HG02970 (cell line): ENCODE results near the gene SV2B.
"Not testable (repeated sequence)": the region's sequence is repeated elsewhere in the genome, so short reads cannot be mapped to it uniquely, and the experiment has no call there.

Experiments used
- ATAC-seq: cut with Tn5 transposase; IDR thresholded peaks from one replicate; pipeline ENCODE4 v1.9.1; 2021; ENCODE audit warnings: mild to moderate bottlenecking, moderate library complexity, moderate number of reproducible peaks; ENCODE audit not compliant: unreplicated experiment, low FRiP score

The SV2B gene, protein sequence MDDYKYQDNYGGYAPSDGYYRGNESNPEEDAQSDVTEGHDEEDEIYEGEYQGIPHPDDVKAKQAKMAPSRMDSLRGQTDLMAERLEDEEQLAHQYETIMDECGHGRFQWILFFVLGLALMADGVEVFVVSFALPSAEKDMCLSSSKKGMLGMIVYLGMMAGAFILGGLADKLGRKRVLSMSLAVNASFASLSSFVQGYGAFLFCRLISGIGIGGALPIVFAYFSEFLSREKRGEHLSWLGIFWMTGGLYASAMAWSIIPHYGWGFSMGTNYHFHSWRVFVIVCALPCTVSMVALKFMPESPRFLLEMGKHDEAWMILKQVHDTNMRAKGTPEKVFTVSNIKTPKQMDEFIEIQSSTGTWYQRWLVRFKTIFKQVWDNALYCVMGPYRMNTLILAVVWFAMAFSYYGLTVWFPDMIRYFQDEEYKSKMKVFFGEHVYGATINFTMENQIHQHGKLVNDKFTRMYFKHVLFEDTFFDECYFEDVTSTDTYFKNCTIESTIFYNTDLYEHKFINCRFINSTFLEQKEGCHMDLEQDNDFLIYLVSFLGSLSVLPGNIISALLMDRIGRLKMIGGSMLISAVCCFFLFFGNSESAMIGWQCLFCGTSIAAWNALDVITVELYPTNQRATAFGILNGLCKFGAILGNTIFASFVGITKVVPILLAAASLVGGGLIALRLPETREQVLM

DNA sequence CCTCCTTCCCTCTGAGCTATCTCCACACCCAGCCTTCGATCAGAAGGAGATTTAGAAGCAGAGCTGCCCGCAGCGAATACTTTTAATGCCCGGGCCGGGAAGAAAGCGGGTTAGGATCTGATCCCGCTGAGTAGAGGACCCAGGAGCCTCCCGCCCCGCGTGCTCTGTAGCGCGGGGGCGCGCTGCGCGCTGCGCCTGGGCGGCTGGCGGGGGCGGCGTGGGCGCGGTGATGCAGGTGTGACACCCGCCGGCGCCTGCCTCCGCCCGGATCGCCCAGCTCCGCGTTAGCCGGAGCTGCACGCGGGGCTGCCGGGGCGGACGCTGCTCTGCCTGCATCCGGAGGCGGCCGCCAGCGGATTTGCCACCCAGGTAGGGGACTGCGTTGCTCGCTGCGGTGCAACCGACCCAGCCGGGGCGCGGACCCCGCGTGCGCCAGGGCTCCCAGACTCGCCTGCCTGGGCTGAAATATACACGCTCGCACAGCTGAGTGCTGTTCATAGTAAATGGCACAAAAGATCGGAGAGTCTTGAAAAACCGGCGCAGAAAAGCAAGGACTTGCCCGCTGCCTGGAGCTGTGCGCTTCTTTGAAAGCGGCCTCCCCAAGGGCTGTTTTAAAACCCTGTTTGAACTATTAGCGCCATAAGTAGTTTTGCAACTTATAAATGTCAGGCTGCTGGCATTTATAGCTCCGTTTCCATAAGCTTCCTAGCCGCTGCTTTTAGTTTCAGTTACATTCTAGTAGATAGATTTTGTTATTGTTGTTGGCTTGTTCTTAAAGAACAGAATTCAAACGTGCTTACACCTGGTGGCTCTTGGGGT lies at the start of gene SV2B:
SV2B (plus strand) TSS at position 263 of the 819 bp plus-strand sequence. CDS start 126,007 bp downstream, outside the sequence.
- peak; percentile 65 for ATAC-seq

DNA sequence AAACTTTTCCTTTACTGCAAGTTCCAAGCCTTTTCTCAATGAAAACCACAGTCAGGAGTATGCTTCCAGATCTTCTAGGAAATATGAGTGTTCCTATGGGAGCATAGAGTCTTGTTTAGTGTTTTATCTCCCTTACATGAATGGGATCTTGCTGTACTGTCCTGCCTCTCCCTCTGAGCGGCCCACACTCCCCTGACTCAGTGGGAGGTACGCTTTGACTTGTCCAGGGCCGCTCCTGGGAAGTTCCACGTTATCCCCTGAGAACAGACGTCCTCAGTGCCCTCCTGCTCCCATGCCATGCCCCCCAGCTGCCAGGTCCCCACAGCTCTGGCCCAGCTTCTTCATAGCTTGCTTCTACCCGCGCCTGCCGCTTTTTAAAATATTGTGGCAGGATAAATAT lies 48.8 kb upstream of the SV2B start:
- no peak for ATAC-seq

DNA sequence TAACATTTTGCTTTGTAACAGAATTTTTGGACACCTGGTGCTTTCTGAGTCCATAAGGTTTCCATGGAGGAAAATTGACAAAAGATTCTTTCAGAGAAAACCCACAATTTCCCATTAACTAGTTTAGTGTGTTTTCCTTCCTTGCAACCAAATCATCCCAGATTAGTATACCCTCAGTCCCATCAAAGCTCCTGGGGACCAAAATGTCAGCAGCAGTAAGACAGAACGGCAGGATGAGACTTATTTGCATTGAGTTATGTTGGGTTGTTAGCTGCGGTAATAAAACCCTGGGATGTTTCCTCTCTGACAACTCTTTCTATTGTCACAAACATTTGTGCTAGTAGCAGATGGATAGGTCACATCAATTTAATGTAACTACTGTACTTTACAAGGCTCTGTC lies 45.2 kb upstream of the SV2B start:
- no peak for ATAC-seq

DNA sequence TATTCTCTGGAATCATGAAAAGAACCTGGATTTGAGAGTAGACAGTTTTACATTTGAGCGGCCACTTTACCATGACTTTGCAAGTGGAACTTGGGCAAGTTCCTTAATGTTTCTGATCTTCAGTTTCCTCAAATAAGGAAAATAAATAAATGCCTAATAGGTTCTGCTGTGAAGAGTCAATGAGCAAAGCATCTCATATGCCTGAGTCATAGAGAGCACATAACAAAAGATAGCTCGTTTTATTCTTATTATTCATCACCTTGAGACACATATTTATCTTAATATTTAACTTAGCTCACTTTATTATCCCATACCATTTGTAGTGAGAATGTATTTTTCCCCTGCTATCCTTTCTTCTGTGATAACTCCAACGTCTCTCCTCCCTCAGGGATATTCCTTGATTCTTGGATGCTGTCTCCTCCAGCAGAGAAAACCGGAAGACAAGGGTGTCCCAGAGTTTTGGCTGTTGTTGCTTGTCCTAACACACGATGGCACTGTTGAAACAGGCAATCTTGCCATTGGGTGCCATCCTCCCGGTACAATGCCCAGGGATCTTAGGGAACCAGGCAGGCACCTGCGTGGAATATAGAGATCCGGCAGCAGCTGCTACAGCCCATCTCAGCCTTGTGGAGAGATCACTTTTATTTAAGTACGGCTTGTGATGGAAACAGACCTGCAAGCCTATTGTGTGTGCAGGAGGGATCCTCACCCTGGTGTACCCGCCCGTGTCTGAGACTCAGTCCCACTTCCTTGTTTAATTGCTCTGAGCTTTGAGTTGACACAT lies 44.3 kb upstream of the SV2B start:
- no peak for ATAC-seq

DNA sequence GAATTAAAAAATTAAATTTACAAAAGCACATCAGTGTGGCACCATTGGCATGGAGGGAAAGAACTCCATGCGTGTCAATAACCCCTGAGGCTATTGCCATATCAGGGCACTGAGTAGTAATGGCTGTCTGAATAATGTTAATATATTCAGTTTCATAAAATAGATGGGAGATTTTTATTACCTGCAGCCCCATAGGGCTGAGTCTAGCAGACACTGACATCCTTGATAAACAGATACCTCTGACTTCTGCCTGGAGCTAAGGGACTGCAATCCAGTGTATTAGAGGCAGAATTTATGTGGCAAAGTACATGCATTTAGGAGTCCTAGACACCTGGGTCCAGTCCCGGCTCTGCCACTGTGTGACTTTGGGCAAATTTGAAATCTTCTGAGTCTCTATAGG lies 38.8 kb upstream of the SV2B start:
- no peak for ATAC-seq

DNA sequence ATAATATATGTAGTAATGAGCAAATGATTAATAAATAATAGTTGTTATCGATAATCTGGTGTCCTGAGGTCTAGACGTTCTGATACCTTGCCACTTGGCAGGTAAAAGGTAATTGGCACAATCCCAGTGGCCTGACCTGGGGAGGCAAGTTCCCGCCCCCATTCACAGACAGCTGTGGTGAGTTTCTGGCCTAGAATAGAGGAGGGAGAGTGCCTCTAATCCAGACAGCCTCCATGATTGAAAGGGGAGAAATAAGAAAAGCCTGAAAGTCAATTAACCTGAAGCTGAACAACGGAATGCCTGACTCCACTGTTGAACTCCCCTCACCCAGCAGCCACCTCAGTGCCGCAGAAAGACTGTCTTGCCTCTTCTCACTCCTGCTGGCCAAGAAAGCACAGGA lies 38.1 kb upstream of the SV2B start:
- ATAC-seq, result no peak

DNA sequence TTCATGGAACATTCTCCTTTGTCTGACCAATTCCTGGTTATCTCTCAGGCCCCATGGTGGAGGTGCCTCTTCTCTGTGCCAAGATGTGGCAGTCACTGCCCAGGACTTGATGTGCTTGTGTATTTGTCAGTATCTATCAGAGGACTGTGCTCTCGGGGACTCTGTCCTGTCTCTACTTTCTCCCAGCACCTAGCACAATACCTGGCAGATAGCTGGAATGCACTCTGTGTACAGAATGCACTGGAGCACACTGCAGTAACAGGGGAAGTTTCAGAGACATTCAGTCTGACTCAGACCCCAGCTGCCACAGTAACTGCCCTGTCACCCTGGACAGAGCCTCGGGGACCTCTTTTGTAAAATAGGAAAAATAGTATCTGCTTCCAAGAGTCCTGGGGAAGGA lies 34.6 kb upstream of the SV2B start:
- no peak for ATAC-seq

DNA sequence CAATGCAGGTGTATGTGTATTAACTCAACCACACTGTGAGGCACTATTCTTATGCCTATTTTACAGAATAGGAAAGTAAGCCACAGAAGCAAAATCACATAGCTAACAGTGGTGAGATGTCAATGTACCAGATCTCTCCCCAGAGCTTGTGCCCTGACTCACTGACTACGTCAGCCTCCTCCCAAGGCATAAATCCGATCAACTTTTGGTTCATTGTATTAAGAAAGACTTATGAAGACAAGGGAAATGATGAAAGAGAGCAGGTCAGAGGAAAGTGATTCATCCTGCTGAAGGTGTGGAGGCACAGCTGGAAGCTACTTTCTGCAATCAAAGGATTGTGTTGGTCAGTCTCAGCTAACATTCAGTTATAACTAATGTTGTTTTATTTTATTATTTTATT lies 33.0 kb upstream of the SV2B start:
- ATAC-seq, result no peak

DNA sequence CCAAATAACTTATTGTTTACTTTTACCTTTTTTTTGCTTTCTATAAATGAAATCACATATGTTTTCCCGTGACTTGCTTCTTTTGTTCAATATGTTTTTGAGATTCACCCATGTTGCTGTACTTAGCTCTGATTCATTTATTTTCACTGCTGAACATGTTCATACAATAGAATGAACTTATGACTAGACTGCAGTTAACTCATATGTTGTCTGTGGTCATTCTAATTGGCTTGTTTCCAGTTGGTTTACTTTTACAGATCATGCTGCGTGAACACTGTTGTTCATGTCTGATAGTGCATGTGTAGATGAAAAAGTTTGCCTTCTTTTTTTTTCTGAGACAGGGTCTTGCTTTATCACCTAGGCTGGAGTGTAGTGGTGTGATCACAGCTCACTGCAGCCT lies 31.6 kb upstream of the SV2B start:
- no peak for ATAC-seq

DNA sequence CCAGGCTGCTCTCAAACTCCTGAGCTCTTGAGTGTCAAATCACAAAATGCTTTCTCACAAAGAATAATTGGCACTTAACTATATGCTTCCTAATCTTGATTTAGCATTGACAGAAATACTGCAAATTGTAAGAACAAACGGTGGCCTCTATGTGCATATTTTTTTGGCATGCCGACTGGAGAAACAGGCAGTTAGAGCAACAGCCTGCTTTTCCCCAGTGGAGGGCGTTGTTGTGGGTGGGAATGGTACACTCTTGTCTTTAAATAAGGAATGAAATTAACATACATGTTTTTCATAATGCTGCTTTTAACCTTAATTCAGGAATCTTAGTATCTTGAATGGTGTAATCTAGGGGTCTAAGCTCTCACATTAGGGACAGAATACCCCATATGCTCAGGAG lies 31.1 kb upstream of the SV2B start:
- no peak for ATAC-seq

DNA sequence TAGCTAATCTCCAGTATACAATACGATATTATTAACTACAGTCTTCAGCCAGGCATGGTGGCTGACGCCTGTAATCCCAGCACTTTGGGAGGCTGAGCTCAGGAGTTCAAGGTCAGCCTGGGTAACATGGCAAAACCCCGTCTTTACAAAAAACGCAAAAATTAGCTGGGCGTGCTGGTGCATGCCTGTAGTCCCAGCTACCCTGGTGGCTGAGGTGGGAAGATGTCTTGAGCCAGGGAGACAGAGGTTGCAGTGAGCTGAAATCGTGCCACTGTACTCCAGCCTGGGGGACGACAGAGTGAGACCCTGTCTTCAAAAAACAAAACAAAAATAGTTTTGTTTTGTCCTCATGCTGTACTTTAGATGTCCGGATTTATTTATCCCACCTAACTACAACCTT lies 29.2 kb upstream of the SV2B start:
- ATAC-seq, result no peak

DNA sequence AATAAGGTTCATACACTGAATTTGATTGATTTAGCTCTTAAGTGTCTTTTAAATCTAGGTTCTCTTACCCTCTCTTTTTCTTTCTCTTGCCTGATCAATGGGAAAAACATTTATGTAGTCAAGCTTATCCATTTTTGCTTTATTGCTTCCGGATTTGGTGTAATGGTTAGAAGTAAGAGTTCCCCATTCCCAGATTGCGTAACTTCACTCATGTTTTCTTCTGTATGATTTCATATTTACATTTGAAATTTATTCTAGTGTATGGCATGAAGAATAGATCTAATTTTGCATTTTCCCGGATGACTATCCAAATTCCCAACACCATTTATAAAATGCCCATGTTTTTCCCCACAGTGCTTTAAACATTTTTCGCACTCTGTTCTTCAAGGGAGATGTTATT lies 27.9 kb upstream of the SV2B start:
- no peak for ATAC-seq

DNA sequence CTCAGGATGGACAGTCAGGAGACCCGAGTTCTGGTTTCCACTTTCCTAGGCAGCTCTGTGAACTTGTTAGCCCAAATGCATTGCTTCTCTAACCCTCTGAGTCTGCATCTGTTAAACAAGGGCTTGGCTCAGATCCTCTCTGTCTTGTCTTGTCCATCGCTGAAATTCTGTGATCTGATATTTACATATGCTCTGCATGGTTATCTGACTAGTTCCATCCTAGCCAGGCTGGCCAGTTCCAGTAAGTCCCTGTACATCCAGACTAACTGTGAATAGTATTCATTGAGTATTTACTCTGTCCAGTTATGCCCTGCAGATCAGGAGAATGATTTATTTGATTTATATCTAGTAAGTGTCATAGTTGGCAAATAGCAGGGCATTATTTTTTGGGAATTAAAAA lies 27.0 kb upstream of the SV2B start:
- ATAC-seq, result no peak

DNA sequence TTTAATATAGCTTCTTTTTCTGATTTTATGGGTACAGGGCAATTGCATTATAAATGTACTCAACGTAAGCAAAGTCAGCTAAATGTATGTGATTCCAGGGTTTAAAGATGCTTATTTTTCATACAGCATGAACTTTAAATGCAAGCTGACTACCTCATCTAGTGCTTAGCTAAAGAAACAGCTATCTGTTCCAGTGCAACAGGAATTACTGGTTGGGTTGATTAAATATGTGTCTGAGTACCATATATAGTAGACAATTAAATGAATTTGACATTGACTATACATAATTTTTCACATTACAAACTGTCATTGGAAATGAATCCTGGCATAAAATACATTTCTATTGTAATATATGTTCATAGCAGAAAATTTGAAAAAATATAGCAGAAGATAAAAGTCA lies 26.3 kb upstream of the SV2B start:
- no peak for ATAC-seq

DNA sequence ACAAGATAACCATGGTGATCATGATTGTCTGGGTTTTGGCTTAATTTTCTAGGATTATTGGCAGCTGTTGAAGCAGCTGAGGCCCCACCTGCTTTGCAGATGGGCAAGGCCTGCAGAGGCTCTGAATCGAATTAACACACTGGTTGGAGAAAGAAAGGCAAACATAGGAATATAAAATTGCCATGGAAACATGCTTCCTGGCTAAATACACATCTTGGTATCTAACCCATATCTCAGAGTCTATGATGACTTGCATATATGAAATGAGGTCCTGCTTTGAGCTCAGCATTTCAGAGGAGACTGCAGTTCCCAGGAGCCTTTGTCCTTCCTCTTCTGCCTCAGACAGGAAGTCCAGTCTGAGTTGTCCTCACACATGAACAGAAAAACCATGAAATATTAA lies 24.3 kb upstream of the SV2B start:
- ATAC-seq, result no peak

DNA sequence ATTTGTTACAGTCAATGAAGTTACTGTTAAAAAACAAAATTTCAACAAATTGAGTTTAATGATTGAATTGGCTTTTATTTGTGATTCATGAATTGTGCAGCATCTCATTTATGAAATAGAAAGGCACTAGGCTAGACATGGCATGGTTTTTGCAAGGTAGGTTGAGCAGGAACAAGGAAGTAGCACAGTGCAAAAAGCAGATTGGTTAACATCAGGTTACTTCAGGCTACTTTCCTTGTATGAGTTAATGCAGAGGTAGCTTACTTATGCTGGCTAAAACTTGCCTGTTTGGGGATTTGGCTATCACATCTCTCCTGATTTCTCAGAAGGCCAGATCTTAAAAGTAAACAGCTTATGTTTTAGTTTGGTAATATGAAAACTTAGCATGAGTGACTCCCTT lies 23.0 kb upstream of the SV2B start:
- no peak for ATAC-seq

DNA sequence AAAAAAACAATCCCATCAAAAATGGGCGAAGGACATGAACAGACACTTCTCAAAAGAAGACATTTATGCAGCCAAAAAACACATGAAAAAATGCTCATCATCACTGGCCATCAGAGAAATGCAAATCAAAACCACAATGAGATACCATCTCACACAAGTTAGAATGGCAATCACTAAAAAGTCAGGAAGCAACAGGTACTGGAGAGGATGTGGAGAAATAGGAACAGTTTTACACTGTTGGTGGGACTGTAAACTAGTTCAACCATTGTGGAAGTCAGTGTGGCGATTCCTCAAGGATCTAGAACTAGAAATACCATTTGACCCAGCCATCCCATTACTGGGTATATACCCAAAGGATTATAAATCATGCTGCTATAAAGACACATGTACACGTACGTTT lies 6.2 kb upstream of the SV2B start:
- not testable (repeated sequence) for ATAC-seq

DNA sequence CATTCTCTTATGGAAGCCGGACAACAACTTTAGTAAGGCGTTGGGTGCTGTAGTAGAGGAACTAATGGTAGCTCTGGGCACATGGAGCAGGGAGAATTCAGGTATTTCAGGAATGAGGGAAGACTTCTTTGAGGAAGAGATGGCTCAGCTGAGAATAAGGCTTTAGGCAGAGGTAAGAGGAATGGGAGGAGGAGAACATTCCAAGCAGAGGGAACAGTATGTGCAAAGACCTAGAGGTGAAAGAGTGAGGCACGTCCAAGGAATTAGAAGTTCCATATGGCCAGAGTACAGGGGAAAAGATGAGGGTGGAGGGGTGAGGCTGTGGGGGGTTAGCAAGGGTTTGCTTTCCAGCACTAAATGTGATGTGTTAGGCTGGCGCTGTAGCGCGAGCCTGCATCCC lies 1.6 kb upstream of the SV2B start:
- ATAC-seq, result no peak

DNA sequence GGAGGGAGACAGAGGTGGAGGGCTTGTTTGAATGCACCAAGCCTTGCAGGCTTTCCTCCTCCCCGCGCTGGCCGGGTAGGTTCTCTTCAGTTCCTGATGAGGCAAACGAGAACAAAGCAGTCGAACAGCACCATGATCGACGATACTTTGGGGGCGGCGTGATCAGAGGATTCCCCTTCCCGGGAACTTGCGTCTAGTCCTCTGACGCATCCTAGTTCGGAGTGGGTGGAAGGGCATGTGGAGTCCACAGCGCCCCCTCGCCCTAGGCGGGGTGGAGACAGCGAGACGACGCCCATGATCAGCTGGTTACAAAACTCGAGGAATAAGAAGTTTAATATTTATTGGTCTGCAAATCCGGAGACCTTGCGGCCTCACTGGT lies 452 bp upstream of the SV2B start:
- ATAC-seq, result no peak

DNA sequence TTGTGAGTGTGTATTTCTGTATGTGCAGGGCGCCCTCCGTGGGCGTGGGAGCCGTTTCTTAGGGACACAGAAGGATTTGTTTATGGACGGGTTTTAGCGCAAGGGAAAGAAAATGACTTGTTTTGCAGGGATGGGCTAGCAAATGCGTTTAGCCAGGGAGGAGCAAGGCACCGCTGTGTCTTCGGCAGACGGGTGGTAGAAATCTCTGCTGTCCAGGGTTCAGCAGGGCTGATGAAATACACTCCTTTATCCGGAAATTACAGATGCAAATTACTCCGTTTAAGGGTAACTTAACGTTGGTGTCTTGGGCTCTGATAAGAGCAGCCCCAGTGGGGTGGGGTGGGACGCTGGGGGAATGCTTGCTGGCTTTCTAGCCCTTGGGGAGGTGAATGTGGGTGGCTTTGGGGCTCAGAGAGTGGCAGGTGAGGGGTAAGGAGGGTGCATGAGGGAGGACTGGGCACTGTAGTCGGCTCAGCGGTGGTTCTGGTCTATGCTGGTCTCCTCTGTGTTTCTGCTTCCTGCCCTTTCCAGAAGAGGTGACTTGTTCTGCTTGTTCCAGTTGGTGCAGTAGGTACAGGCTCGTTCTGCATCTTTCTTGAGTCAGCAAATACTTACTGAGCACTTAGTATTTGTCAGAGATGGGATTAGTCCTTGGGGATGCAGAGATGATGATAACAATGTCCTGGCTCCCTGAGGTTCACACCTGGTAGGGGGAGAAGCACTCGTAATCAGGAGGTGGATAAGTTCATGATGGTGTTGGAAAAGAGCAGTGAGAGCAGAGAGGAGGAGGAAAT lies 954 bp downstream of the SV2B start:
- ATAC-seq, result no peak
